K562 (cell line): Measurements from ENCODE around the gene RAB6A.

Experiments used
- CEBPG ChIP-seq, 3 experiments: fragments of 200-800 bp in 1 of 3; sonication (Bioruptor generic) in 1 of 3; sonication (generic) in 1 of 3; formaldehyde crosslinking in 1 of 3; IDR thresholded peaks in 2 of 3; conservative IDR thresholded peaks in 1 of 3; 2 replicates each; pipeline versions ENCODE4 v1.6.1 to v1.8.0; 2016 to 2022; ENCODE audit warnings: missing compliant biosample characterization in 2 of 3, missing genetic modification characterization in 2 of 3, mild to moderate bottlenecking in 1 of 3, missing genetic modification reagents in 1 of 3
- GABPA ChIP-seq: fragments of 200-800 bp; sonication (Bioruptor generic); conservative IDR thresholded peaks from 2 replicates; pipeline ENCODE4 v1.6.1; 2016; ENCODE audit warnings: low read depth, missing genetic modification characterization, missing compliant biosample characterization
- GATA2 ChIP-seq: sonication (generic); formaldehyde crosslinking; IDR thresholded peaks from 2 replicates; pipeline ENCODE4 v1.4.0; 2020; ENCODE audit warnings: mild to moderate bottlenecking, missing genetic modification reagents
- KAT8 ChIP-seq: fragments of 450-650 bp; IDR thresholded peaks from 2 replicates; pipeline ENCODE4 v1.6.1; 2016; ENCODE audit warnings: low read depth, mild to moderate bottlenecking
- NR2F6 ChIP-seq: fragments of 450-650 bp; formaldehyde crosslinking; IDR thresholded peaks from 2 replicates; pipeline ENCODE4 v1.4.0; 2020; ENCODE audit warnings: mild to moderate bottlenecking
- RBM22 ChIP-seq: fragments of 200-400 bp; formaldehyde crosslinking; IDR thresholded peaks from 2 replicates; pipeline ENCODE4 v1.6.1; 2018; ENCODE audit warnings: low read length, low read depth; ENCODE audit not compliant: poor library complexity, severe bottlenecking
- SRSF7 ChIP-seq: fragments of 200-400 bp; formaldehyde crosslinking; optimal IDR thresholded peaks from 2 replicates; pipeline ENCODE3; 2017; ENCODE audit warnings: mild to moderate bottlenecking, low read depth, low read length
- TAF1 ChIP-seq: IDR thresholded peaks from 2 replicates; pipeline ENCODE4 v1.6.1; 2011; ENCODE audit warnings: mild to moderate bottlenecking, low read length, moderate library complexity; ENCODE audit not compliant: insufficient read depth, control insufficient read depth, severe bottlenecking; ENCODE audit errors: extremely low read depth
- TGIF2 ChIP-seq: sonication (generic); formaldehyde crosslinking; IDR thresholded peaks from 2 replicates; pipeline ENCODE4 v1.8.1; 2022; ENCODE audit warnings: mild to moderate bottlenecking, missing genetic modification reagents, moderate library complexity
- YY1 ChIP-seq, 3 experiments: IDR thresholded peaks; 2 replicates each; pipeline ENCODE4 v1.6.1; 2011; ENCODE audit warnings: low read length in 2 of 3, mild to moderate bottlenecking in 2 of 3, moderate library complexity in 2 of 3, borderline replicate concordance in 1 of 3, control low read depth in 1 of 3, low read depth in 1 of 3; ENCODE audit not compliant: insufficient read depth in 3 of 3, insufficient replicate concordance in 2 of 3, control insufficient read depth in 1 of 3, insufficient read length in 1 of 3; ENCODE audit errors: extremely low read depth in 1 of 3
- ZNF24 ChIP-seq: fragments of 450-650 bp; IDR thresholded peaks from 2 replicates; pipeline ENCODE4 v1.6.1; 2016
- TF ChIP-seq, protein P1 (sequence below): fragments of 200-600 bp; sonication (generic); IDR thresholded peaks from one replicate; pipeline ENCODE4 v1.6.1; 2012; ENCODE audit warnings: mild to moderate bottlenecking, low read depth, low read length, inconsistent platforms
- TF ChIP-seq, protein P2 (sequence below): fragments of 450-650 bp; IDR thresholded peaks from 2 replicates; pipeline ENCODE4 v1.6.1; 2018; ENCODE audit not compliant: partially characterized antibody

DNA sequence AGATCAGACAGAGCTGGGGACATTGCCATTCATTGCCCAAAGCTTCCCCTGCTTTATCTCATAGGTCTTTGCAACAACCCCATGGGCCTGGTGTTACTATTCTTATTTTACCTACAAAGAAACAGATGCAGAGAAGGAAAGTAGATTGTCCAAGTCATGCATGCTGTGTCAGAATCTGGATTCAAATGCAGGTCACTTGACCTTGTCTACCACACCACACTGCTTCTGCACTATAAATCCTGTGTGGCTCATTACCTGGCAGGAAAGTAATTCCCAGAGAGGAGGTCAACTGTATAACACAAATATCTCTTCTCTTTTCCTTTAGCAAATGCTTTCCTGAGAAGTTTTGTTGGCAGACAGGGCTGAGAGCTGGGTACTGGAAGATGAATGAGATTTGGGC, 96.0 kb downstream of the RAB6A start:
- TF ChIP-seq TAF1 (no peak), GABPA (no peak), GATA2 (CRISPR knock-in tag) (no peak), ZNF24 (no peak), CEBPG (CRISPR knock-in tag; IDR thresholded peaks at IDR 0.05) (no peak), CEBPG (tag; conservative IDR thresholded peaks at IDR 0.05 in 1 of 2, IDR thresholded peaks at IDR 0.05 in 1 of 2) (no peak), KAT8 (no peak), RBM22 (no peak), YY1 (IDR thresholded peaks at IDR 0.05; ENCODE audit: borderline replicate concordance in 1 of 3, control insufficient read depth in 1 of 3, extremely low read depth in 1 of 3, insufficient read depth in 3 of 3, insufficient read length in 1 of 3, insufficient replicate concordance in 2 of 3, low read depth in 1 of 3, low read length in 2 of 3) (no peak), TGIF2 (no peak), SRSF7 (no peak), NR2F6 (CRISPR knock-in tag) (no peak)
- TF ChIP-seq, protein P1, sequence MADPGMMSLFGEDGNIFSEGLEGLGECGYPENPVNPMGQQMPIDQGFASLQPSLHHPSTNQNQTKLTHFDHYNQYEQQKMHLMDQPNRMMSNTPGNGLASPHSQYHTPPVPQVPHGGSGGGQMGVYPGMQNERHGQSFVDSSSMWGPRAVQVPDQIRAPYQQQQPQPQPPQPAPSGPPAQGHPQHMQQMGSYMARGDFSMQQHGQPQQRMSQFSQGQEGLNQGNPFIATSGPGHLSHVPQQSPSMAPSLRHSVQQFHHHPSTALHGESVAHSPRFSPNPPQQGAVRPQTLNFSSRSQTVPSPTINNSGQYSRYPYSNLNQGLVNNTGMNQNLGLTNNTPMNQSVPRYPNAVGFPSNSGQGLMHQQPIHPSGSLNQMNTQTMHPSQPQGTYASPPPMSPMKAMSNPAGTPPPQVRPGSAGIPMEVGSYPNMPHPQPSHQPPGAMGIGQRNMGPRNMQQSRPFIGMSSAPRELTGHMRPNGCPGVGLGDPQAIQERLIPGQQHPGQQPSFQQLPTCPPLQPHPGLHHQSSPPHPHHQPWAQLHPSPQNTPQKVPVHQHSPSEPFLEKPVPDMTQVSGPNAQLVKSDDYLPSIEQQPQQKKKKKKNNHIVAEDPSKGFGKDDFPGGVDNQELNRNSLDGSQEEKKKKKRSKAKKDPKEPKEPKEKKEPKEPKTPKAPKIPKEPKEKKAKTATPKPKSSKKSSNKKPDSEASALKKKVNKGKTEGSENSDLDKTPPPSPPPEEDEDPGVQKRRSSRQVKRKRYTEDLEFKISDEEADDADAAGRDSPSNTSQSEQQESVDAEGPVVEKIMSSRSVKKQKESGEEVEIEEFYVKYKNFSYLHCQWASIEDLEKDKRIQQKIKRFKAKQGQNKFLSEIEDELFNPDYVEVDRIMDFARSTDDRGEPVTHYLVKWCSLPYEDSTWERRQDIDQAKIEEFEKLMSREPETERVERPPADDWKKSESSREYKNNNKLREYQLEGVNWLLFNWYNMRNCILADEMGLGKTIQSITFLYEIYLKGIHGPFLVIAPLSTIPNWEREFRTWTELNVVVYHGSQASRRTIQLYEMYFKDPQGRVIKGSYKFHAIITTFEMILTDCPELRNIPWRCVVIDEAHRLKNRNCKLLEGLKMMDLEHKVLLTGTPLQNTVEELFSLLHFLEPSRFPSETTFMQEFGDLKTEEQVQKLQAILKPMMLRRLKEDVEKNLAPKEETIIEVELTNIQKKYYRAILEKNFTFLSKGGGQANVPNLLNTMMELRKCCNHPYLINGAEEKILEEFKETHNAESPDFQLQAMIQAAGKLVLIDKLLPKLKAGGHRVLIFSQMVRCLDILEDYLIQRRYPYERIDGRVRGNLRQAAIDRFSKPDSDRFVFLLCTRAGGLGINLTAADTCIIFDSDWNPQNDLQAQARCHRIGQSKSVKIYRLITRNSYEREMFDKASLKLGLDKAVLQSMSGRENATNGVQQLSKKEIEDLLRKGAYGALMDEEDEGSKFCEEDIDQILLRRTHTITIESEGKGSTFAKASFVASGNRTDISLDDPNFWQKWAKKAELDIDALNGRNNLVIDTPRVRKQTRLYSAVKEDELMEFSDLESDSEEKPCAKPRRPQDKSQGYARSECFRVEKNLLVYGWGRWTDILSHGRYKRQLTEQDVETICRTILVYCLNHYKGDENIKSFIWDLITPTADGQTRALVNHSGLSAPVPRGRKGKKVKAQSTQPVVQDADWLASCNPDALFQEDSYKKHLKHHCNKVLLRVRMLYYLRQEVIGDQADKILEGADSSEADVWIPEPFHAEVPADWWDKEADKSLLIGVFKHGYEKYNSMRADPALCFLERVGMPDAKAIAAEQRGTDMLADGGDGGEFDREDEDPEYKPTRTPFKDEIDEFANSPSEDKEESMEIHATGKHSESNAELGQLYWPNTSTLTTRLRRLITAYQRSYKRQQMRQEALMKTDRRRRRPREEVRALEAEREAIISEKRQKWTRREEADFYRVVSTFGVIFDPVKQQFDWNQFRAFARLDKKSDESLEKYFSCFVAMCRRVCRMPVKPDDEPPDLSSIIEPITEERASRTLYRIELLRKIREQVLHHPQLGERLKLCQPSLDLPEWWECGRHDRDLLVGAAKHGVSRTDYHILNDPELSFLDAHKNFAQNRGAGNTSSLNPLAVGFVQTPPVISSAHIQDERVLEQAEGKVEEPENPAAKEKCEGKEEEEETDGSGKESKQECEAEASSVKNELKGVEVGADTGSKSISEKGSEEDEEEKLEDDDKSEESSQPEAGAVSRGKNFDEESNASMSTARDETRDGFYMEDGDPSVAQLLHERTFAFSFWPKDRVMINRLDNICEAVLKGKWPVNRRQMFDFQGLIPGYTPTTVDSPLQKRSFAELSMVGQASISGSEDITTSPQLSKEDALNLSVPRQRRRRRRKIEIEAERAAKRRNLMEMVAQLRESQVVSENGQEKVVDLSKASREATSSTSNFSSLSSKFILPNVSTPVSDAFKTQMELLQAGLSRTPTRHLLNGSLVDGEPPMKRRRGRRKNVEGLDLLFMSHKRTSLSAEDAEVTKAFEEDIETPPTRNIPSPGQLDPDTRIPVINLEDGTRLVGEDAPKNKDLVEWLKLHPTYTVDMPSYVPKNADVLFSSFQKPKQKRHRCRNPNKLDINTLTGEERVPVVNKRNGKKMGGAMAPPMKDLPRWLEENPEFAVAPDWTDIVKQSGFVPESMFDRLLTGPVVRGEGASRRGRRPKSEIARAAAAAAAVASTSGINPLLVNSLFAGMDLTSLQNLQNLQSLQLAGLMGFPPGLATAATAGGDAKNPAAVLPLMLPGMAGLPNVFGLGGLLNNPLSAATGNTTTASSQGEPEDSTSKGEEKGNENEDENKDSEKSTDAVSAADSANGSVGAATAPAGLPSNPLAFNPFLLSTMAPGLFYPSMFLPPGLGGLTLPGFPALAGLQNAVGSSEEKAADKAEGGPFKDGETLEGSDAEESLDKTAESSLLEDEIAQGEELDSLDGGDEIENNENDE = no peak
- TF ChIP-seq, protein P2, sequence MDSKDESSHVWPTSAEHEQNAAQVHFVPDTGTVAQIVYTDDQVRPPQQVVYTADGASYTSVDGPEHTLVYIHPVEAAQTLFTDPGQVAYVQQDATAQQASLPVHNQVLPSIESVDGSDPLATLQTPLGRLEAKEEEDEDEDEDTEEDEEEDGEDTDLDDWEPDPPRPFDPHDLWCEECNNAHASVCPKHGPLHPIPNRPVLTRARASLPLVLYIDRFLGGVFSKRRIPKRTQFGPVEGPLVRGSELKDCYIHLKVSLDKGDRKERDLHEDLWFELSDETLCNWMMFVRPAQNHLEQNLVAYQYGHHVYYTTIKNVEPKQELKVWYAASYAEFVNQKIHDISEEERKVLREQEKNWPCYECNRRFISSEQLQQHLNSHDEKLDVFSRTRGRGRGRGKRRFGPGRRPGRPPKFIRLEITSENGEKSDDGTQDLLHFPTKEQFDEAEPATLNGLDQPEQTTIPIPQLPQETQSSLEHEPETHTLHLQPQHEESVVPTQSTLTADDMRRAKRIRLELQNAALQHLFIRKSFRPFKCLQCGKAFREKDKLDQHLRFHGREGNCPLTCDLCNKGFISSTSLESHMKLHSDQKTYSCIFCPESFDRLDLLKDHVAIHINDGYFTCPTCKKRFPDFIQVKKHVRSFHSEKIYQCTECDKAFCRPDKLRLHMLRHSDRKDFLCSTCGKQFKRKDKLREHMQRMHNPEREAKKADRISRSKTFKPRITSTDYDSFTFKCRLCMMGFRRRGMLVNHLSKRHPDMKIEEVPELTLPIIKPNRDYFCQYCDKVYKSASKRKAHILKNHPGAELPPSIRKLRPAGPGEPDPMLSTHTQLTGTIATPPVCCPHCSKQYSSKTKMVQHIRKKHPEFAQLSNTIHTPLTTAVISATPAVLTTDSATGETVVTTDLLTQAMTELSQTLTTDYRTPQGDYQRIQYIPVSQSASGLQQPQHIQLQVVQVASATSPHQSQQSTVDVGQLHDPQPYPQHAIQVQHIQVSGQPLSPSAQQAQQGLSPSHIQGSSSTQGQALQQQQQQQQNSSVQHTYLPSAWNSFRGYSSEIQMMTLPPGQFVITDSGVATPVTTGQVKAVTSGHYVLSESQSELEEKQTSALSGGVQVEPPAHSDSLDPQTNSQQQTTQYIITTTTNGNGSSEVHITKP = no peak
